ENCODE data around the gene ZFP57.
"Not testable (repeated sequence)": the region's sequence is repeated elsewhere in the genome, so short reads cannot be mapped to it uniquely, and the experiment has no call there.

Gene ZFP57

GRCh38 chr6:29696147-29697125 is 15.5 kb upstream of the ZFP57 start:
- no peak for DNase-seq (ENCODE audit: low read depth)

GRCh38 chr6:29694637-29695036 is 13.7 kb upstream of the ZFP57 start:
- no peak for DNase-seq (ENCODE audit: low read depth)

GRCh38 chr6:29685718-29686326 is 4.9 kb upstream of the ZFP57 start:
- no peak for DNase-seq (ENCODE audit: low read depth)

GRCh38 chr6:29681811-29682210 is 859 bp upstream of the ZFP57 start:
- no peak for DNase-seq (ENCODE audit: low read depth)

GRCh38 chr6:29680416-29680815 is 536 bp downstream of the ZFP57 start:
- no peak for DNase-seq (ENCODE audit: low read depth)

- no peak for DNase-seq (ENCODE audit: low read depth)
Observed at GRCh38 chr6:29679962-29680361, 990 bp downstream of the ZFP57 start.

- DNase-seq (ENCODE audit: low read depth), result no peak
Observed at GRCh38 chr6:29678114-29678513, 2.8 kb downstream of the ZFP57 start.

- no peak for DNase-seq (ENCODE audit: low read depth)
Observed at GRCh38 chr6:29676981-29677601, 3.9 kb downstream of the ZFP57 start.

- no peak for DNase-seq (ENCODE audit: low read depth)
Observed at GRCh38 chr6:29675561-29675960, 5.4 kb downstream of the ZFP57 start.

GRCh38 chr6:29674008-29674407 is 6.9 kb downstream of the ZFP57 start:
- DNase-seq (ENCODE audit: low read depth), result no peak

- DNase-seq (ENCODE audit: low read depth), result no peak
Observed at GRCh38 chr6:29673161-29673560, 7.8 kb downstream of the ZFP57 start.

GRCh38 chr6:29672116-29672515 is 8.8 kb downstream of the ZFP57 start:
- not testable (repeated sequence) for DNase-seq (ENCODE audit: low read depth)

GRCh38 chr6:29671026-29671425 is 9.9 kb downstream of the ZFP57 start:
- no peak for DNase-seq (ENCODE audit: low read depth)

GRCh38 chr6:29667158-29667557 is 13.8 kb downstream of the ZFP57 start:
- DNase-seq (ENCODE audit: low read depth), result no peak

- DNase-seq (ENCODE audit: low read depth), result no peak
Observed at GRCh38 chr6:29666826-29667130, 14.2 kb downstream of the ZFP57 start.

GRCh38 chr6:29665942-29666825 is 14.8 kb downstream of the ZFP57 start:
- DNase-seq (ENCODE audit: low read depth), result no peak

GRCh38 chr6:29663300-29664042 is 17.5 kb downstream of the ZFP57 start:
- DNase-seq (ENCODE audit: low read depth), result no peak

GRCh38 chr6:29661502-29662141 is 19.3 kb downstream of the ZFP57 start:
- not testable (repeated sequence) for DNase-seq (ENCODE audit: low read depth)

GRCh38 chr6:29661071-29661470 is 19.9 kb downstream of the ZFP57 start:
- no peak for DNase-seq (ENCODE audit: low read depth)

- DNase-seq (ENCODE audit: low read depth), result no peak
Observed at GRCh38 chr6:29656798-29657197, 24.2 kb downstream of the ZFP57 start, which contains the start of gene MOG. Gene MOG, plus strand, starts transcription at chr6:29657092. Its CDS starts 118 bp downstream, at chr6:29657210.

- DNase-seq (ENCODE audit: low read depth), result no peak
Observed at GRCh38 chr6:29656157-29656556, 24.8 kb downstream of the ZFP57 start.

All from activated T-cell treated with anti-CD3 and anti-CD28 coated beads for 1 hour (primary cell).